ENCODE data around the gene DCAF6.
"Not testable (repeated sequence)": the region's sequence is repeated elsewhere in the genome, so short reads cannot be mapped to it uniquely, and the experiment has no call there.

DCAF6 gene

DNA sequence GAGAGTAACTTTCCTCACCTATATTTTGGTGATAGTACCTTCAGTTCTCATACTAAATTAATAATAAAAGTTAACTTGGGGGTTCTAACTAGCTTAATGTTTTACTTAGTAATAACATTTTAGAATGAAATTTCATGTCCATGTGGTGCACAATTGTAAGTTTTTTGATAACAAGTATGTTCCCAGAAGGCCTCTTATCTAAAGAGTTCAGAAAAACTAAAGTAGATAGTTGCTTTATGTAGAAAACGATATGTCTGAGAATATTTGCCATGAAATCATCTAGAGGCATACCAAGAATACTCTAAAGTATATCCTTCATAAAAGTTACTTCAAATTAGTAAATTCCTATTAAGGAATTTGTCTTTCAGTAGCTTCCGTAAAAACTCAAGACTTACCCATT lies 12.4 kb upstream of the DCAF6 start:
- no peak for DNase-seq (ENCODE audit: low read depth in 1 of 2, low spot score in 1 of 2)

DNA sequence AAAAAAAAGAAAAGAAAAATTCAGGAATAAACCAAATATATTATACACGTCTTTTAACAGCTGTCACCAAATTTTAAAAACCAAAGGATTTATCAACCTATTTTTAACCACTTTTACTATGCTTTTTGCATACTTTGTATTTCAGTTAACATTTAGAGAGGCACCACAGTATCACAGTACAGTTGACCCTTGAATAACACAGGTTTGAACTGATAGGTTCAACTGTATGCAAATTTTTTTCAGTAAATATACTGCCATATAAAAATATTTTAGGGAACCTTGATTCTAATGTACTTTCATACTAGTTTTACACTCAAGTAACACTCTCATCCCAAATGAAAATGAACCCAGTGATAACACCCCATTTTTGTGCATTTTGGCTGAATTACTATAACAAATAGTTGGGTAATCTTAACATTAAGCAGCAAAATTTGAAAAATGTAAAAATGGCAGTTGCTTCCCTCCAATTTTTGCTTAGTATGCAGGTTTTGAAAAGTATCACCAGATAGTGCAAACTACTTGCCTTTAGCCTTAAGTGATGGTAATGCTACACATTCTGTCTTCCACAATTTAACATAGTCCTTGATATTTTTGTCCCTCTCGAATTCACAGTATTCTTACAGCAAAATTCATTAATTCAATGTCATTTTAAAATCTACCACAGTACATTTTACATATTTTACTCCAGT lies 11.8 kb upstream of the DCAF6 start:
- DNase-seq (ENCODE audit: low read depth in 1 of 2, low spot score in 1 of 2), result no peak

DNA sequence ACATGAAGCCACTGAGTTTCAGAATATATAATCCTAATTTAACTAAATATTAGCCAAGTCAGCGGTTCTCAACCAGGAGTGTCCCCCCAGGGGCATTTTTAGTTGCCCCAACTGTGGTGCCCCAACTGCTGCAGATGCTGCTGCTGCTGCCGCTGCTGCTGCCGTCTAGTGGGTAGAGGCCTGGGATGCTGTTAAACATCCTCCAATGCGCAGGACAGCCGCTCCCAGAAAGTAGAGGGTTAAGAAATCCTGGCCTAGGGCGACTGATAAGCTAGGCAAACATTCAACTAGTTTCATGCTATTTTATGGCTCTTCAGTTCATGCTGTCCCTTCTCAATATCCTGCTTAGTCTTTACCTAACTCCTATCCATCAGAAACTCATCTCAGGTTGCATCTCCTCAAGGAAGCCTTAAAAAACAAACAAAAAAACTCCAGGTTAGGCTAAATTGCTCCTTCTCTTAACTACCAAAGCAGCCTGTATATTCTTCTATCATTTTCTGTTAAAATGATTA lies 9.9 kb upstream of the DCAF6 start:
- no peak for DNase-seq (ENCODE audit: low read depth in 1 of 2, low spot score in 1 of 2)

DNA sequence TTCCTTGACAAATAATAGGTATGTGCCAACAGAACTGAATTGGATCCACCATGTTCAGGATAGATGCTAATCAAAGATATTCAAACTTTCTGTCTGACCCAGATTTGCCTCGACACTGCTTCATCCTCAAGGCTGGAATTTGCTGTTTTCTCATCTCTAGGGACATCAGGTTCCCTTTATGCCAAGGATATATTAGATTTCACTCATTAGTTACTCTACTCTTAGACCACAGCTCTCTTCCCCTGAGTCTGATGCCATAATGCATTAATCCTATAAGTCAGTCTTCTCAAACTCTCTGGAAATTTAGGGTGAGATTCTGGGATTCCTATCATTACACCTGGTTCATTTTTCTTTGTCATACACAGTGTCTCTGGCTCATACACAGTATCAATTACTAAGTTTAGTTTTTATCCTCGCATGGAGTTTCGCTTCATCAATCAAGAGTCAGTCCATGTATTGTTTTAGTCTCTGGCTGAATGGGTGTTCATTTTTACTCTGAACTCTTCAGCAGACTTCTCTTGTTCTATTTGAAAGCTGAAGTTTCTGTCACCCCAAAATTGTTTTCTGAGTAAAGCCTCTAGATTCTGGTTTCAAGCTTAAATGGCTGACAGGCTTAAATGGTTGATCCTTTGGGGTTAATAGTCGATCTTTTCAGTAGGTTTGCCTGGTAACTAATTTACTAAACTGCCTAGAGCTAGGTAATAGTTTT lies 9.3 kb upstream of the DCAF6 start:
- no peak for DNase-seq (ENCODE audit: low read depth in 1 of 2, low spot score in 1 of 2)

DNA sequence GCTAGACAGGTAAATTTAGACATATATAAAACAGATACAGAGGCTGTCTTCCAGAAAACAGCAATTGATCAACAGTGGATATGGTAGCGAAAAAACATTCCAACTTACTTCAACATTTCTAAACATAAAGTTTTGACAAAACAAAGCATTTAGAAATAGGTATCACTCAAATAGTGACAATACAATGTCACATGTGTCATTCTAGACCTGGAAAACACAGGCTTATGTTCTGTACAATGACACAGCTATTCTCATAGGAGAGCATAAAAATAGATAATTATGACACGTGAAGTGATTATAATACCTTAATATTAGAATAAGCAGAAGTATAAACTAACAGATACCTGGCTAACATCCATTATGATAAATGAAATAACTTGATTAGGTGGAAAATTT lies 8.0 kb upstream of the DCAF6 start:
- no peak for DNase-seq (ENCODE audit: low read depth in 1 of 2, low spot score in 1 of 2)

DNA sequence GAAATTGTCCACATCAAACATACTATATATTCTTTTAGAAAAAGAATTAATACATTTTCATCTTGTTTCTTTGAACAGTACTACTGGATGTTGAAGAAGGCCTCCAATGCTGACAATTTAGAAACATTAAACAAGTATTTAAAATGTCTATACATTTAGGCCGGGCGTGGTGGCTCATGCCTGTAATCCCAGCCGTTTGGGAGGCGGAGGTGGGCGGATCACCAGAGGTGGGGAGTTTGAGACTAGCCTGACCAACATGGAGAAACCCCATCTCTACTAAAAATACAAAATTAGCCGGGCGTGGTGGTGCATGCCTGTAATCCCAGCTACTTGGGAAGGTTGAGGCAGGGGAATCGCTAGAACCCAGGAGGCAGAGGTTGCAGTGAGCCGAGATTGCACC lies 7.6 kb upstream of the DCAF6 start:
- not testable (repeated sequence) for DNase-seq (ENCODE audit: low read depth in 1 of 2, low spot score in 1 of 2)

DNA sequence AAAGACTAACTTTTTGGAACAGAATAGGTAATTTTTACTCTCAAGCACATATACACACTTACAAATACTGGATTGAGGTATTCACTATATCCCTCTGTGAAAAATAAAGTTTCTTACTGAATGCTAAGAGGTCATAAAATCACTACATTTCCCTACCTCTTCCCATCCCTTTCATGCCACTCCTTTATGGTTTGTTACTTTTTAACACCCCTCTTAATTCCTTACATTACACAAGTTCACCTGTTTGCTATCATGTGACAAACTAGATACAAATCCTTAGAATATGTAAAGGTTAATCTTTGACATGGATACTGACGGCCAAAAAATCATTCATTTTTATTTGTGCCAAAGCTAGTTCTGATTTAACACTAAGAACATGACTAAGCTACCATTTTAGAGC lies 6.8 kb upstream of the DCAF6 start:
- DNase-seq (ENCODE audit: low read depth in 1 of 2, low spot score in 1 of 2), result no peak

DNA sequence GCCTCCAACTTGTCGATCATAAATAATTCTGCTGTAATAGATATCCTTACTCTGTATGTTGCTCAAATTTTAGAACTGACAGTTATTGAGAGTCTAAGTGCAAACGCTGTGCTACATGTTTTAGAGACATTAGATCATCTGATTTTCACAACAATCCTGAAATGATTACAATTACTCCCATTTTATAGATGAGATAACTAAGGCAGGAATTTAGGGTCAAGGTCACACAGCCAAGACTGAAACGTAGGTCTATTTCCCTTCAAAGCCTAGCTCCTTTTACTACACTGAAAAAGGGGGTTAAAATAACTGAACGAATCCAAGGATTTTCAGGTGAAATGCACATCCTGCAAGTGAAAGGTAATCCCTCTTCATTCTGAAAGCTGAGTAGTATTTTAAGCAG lies 2.7 kb upstream of the DCAF6 start:
- no peak for DNase-seq (ENCODE audit: low read depth in 1 of 2, low spot score in 1 of 2)

DNA sequence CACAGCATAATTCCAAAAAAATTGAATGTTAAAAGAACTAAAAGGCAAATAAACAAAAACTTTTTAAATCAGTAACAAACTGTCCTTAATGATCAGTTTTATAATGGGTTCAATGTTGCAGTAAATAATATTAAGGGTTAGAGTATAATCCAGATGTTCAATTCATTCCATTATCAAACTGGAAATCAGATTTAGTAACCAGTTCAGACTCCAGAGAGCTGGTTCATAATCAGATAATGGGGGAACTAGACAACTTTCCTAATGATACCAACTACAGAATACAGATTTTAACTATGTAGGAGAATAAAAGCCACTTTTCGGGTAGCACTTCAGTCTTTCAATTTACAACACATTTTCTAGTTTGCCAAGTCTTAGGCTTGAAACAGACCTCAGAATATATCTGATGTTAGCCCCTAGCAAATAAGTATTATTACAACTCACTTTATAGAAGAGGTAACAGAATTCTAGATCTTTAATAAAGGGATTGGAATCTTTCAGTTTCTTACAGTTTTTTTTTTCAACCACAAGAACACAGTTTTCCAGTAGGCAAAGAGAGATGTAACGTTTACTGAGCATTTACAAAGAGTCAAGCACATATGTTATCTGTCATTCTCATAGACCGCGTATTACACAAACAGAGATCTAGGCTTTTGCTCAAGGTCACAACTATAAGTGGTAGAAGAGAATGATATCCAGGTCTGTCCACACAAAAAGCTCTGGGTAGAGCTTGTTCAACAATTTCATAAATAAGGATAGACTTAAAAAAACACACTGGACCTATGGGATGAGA lies 1.9 kb upstream of the DCAF6 start:
- DNase-seq (ENCODE audit: low read depth in 1 of 2, low spot score in 1 of 2), result no peak

DNA sequence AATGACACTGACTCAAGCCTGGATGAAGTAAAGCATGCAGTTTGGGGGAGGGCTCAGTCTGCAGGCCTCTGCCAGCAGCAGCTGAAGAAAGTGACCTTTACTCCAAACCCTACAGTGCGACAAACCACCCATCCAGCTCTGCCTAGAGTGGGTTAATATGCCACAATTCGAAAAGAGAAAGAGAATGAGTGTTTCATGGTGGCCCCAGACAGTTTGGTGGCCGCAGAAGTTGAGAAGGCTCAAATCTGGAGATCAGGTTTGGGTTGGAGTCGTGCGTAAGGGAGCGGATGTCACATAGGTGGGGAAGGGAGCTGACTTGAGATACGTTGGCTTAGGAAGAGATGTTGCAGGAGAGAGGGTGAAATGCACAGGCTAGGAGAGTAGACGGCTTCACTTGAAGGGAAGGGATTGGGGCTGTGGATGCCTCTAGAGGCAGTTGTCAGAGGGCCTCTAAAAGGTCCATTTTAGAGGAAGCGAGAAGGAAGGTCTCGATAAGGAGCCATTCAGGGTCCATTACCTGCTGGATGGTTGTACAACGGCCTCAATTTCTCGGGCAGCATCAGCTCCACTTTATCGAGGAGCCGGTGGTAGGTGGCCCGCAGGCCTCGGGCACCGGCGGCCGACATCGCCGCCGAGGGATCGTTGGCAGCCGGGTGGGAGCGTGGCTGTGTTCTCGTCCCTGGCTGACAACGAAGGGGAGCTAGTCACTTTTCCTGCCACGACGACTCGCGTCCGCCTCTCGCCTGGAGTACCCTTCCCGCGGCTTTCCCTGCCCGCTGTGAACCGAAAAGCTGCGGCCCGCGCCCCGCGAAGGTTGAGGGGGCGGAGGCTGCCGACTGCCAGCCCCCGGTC lies 1.0 kb upstream of the DCAF6 start:
- DNase-seq (ENCODE audit: low read depth in 1 of 2, low spot score in 1 of 2), result peak; percentile 4 to 6

DNA sequence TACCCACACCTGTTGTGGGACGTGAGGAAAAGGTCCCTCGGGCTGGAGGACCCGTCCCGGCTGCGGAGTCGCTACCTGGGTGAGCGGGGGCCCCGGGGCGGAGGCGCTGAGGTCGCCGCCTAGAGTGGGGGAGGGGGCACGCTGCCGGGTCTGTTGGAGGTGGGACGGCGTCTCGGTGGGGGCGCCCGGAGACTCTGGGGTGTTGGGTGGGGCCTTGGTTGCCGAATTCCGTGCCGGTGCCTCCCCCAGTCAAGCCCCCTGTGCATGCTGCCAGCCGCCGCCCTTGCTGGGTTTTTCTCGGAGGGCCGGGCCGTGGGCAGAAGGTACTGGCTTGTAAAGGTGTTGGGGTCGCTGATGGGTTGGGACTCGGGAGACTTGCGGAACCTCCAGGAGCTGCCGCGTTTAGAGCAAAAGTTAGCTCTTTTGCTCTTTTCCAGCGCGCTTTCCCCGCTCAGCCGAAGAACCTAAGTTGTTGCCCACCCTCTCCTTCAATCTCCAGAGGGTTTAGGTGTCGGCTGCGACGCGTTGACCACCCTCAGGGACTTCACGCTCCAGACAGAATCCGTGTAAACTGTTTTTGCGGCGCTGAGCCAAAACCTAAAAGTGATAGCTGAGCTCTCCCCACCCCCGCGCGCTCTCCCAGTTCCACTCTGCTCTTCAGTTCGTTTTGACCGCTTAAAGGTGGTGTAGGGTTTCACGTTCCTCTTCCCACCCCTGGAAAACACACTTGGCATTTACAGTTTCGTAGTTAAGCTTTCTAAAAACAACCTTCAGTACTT lies 636 bp downstream of the DCAF6 start, which contains the start of gene MPC2:
Gene MPC2 (minus strand): TSS at position 143 of the 779 bp plus-strand sequence. CDS start 1,231 bp downstream, outside the sequence.
- peak in 1 of 2 donors; percentile 46 for DNase-seq (ENCODE audit: low read depth in 1 of 2, low spot score in 1 of 2)

DNA sequence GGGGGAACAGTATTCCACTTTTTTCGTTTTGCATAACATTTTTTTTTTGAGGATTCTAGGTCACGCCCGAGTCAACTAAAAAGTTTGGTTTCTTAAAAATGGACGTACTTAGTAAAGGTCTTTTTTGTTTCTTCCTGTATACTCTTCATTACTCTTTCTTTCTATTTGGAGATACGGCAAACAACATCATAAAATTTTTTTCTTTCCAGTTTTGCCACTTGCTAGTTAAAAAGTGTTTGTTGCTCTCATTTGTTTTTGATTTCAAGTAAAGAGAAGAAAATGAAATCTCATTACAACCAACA lies 1.2 kb downstream of the DCAF6 start:
- DNase-seq (ENCODE audit: low read depth in 1 of 2, low spot score in 1 of 2), result no peak

DNA sequence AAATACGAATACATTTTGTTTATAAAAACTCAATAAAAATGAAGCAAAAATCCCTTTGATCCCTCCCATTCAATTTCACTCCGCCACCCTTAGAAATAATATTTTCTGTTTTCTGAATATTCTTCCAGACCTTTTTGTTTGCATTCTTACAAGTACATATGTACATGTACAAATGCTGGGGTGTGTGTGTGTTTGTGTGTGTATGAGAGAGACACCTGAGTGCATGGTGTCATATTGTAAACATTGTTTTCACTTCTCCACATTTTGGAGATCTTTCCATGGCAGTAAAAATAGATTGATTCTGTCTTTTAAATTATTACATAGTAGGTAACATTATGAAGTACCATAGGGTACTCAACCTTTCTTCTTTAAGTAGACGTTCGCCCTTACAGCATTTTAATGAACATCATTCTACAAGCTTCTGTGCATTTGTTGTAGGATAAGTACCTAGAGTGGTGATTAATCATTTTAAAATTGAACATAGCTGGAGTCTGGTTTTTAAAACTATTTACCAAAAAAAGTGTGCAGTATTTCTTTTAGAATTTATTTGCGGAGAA lies 1.7 kb downstream of the DCAF6 start:
- no peak for DNase-seq (ENCODE audit: low read depth in 1 of 2, low spot score in 1 of 2)

DNA sequence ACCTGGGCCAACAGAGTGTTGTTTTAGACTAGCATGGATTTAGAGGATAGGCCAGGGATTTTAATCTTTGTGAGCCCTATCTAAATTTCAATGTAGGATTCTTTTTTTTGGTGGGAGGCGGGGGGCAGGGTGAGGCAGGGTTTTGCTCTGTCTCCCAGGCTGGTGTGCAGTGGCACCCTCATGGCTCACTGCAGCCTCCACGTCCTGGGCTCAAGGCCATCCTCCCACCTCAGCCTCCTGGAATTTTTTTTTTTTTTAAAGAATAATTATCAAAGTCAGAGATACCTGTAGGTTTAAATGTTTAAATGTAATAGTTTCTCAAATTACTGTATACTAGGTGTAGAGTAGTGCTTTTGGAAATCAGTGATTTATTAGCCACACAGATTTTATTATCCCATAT lies 3.8 kb downstream of the DCAF6 start:
- DNase-seq (ENCODE audit: low read depth in 1 of 2, low spot score in 1 of 2), result no peak

DNA sequence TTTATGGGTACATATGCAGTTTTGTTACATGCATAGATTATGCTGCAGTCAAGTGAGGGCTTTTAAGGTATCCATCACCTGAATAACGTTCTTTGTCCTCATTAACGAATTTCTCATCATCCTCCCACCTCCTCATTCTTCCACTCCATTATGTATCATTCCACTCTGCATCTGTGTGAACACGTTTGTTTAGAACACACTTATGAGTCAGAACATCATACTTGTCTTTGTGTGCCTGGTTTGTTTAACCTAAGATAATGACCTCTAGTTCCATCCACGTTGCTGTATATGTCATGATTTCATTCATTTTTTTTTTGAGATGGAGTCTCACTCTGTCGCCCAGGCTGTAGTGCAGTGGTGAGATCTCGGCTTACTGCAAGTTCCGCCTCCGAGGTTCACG lies 7.1 kb downstream of the DCAF6 start:
- no peak for DNase-seq (ENCODE audit: low read depth in 1 of 2, low spot score in 1 of 2)

DNA sequence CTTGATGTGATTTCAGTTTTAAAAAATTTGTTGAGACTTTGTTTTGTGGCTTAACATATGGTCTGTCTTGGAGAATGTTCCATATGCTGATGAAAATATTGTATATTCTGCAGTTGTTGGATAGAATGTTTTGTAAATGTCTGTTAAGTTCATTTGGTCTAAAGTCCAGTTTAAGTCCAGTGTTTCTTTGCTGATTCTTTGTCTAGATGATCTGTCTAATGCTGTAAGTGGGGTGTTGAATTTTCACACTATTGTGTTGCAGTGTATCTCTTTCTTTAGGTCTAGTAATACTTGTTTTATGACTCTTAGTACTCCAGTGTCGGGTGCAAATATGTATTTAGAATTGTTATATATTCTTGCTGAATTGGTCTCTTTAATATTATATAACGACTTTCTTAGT lies 11.2 kb downstream of the DCAF6 start:
- no peak for DNase-seq (ENCODE audit: low read depth in 1 of 2, low spot score in 1 of 2)

DNA sequence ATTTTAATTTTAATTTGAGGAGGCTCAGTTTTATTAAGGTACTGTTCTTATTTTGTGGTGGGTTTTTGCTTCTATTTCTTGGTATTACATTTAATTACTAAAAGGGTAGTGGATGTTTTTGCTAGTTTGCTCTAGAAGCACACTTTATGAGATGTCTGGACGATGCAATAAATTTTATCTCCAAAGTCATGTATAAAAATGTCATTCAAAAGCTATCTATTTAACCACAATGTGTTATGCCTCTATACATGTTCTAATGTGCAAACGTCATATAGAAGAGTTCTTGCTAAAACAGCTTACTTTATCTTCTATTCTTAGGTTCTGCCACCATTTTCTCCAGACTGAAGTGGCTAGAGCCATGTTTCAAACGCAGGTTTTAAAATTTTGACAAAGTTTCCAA lies 13.3 kb downstream of the DCAF6 start:
- DNase-seq (ENCODE audit: low read depth in 1 of 2, low spot score in 1 of 2), result no peak

DNA sequence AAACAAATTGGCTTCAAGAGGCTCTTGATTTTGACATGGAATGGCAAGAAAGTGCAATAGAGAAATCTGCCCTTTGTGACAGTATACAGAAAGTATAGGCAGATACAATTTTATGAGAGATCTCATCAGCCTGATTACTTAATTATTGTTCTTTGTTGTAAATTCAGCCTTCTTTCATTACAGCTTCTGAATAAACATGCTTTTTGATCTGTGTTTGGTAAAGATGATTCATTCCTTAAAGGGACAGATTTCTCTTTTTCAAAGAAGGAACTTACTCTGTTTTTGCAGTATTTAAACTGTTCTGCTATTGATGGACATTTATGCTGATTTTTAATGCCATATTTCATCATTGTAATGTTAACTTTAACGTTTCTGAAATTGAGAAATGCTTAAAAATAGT lies 14.1 kb downstream of the DCAF6 start:
- no peak for DNase-seq (ENCODE audit: low read depth in 1 of 2, low spot score in 1 of 2)

DNA sequence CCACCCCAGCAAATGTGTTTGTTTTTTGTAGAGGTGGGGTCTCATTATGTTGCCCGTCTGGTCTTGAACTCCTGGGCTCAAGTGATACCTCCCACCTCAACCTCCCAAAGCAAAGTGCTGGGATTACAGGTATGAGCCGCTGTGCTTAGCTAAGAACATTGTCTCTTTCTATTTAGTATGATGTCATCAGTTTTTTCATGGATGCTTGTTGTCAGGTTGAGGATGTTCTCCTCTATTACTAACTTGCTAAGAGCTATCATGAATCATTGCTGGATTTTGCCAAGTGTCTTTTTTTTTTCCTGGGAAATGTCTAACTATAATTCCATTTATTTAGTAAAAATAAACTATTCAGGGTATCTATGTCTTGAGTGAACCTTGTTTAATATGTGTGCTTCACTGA lies 19.4 kb downstream of the DCAF6 start:
- DNase-seq (ENCODE audit: low read depth in 1 of 2, low spot score in 1 of 2), result no peak

DNA sequence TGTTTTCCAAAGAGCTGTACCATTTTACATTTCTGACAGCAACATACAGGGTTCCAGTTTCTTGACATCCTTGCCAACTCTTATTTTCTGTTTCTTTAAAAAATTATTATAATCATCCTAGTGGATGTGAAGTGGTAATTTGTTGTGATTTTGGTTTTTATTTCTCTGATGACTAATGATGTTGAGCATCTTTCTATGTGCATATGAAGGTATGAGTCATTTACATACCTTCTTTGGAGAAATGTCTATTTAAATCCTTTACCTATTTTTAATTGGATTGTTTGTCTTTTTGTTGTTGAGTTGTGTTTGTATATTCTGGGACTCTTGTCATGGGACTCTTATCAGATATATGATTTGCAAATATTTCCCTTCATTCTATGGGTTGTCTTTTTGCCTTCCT lies 21.2 kb downstream of the DCAF6 start:
- no peak for DNase-seq (ENCODE audit: low read depth in 1 of 2, low spot score in 1 of 2)
